Measurements from ENCODE around the gene ADORA2B. TPM values are rescaled to one million over a fixed set of nuclear protein-coding genes. Genes with fewer than 3 reads are reported as not detected.

Gene ADORA2B
- total and polyA plus RNA-seq, 2 experiments from 2014 or later: 3.3 to 7.9 TPM

DNA sequence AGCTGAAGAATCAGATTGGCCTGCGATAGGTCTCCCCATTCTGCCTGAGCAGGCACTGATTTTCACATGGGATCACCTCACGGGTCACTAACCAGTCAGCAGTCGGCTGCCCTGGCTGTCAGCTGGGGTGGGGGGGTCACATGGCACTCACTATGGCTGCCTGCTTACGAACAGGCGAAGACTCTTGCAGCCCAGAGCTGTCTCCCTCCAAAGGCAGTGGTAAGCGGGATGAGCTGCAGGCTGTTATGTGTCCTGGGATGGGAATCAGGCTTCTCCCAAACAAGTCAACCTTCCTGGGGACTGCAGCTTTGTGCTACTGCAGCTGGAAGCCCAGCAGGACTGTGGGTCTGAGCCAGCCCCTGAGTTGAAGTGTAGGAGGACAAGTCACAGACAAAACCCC lies 29.0 kb upstream of the ADORA2B start:
- Mint-ChIP-seq H3K4me3 (no peak overlapping the region), H3K27ac (no peak overlapping the region), H3K4me1 (no peaks in the 10 kb centered on the region; the same call in 2 of the 3 replicates), H3K36me3 (ENCODE audit: low read depth) (no peaks in the 10 kb centered on the region; the same call in 2 of the 3 replicates), H3K27me3 (ENCODE audit: insufficient read depth, low read depth, poor library complexity) (peaks cover 18% of the 10 kb centered on the region), H3K9me3 (0 out of 3 replicates have a peak, but pooled peaks cover 3% of the 10 kb centered on the region)
- Histone ChIP-seq H3K36me3 (ENCODE audit: insufficient read depth) (no peaks in the 10 kb centered on the region), H3K27me3 (ENCODE audit: insufficient read depth) (peaks cover 18% of the 10 kb centered on the region), H2AFZ (peak overlapping the region; percentile 14; the same call in 1 of the 2 replicates), H3K4me1 (ENCODE audit: insufficient read depth) (peaks cover 6% of the 10 kb centered on the region), H3K79me2 (replicated peaks; ENCODE audit: insufficient read depth) (no peaks in the 10 kb centered on the region), H3K27ac (ENCODE audit: low read depth) (no peak overlapping the region), H4K20me1 (replicated peaks; ENCODE audit: insufficient read depth) (no peaks in the 10 kb centered on the region), H3K4me3 (no peak overlapping the region), H3K9me2 (ENCODE audit: insufficient read depth) (no peaks in the 10 kb centered on the region), H3K4me2 (no peak overlapping the region), H3F3A (replicated peaks; ENCODE audit: low read depth) (no peaks in the 10 kb centered on the region)
- ATAC-seq (no peak), DNase-seq (ENCODE audit: low spot score) (no peak)
- TF ChIP-seq ZNF331 (CRISPR knock-in tag; IDR thresholded peaks at IDR 0.05; ENCODE audit: low read depth) (no peak), EZH2 (IDR thresholded peaks at IDR 0.05; ENCODE audit: low read depth, unreplicated experiment) (no peak), NANOG (IDR thresholded peaks at IDR 0.05; ENCODE audit: borderline replicate concordance) (no peak), ZNF114 (CRISPR knock-in tag; IDR thresholded peaks at IDR 0.05) (no peak)
- TF ChIP-seq, protein P1, sequence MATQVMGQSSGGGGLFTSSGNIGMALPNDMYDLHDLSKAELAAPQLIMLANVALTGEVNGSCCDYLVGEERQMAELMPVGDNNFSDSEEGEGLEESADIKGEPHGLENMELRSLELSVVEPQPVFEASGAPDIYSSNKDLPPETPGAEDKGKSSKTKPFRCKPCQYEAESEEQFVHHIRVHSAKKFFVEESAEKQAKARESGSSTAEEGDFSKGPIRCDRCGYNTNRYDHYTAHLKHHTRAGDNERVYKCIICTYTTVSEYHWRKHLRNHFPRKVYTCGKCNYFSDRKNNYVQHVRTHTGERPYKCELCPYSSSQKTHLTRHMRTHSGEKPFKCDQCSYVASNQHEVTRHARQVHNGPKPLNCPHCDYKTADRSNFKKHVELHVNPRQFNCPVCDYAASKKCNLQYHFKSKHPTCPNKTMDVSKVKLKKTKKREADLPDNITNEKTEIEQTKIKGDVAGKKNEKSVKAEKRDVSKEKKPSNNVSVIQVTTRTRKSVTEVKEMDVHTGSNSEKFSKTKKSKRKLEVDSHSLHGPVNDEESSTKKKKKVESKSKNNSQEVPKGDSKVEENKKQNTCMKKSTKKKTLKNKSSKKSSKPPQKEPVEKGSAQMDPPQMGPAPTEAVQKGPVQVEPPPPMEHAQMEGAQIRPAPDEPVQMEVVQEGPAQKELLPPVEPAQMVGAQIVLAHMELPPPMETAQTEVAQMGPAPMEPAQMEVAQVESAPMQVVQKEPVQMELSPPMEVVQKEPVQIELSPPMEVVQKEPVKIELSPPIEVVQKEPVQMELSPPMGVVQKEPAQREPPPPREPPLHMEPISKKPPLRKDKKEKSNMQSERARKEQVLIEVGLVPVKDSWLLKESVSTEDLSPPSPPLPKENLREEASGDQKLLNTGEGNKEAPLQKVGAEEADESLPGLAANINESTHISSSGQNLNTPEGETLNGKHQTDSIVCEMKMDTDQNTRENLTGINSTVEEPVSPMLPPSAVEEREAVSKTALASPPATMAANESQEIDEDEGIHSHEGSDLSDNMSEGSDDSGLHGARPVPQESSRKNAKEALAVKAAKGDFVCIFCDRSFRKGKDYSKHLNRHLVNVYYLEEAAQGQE (IDR thresholded peaks at IDR 0.05; ENCODE audit: unreplicated experiment): no peak
- TF ChIP-seq, protein P2, sequence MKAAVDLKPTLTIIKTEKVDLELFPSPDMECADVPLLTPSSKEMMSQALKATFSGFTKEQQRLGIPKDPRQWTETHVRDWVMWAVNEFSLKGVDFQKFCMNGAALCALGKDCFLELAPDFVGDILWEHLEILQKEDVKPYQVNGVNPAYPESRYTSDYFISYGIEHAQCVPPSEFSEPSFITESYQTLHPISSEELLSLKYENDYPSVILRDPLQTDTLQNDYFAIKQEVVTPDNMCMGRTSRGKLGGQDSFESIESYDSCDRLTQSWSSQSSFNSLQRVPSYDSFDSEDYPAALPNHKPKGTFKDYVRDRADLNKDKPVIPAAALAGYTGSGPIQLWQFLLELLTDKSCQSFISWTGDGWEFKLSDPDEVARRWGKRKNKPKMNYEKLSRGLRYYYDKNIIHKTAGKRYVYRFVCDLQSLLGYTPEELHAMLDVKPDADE (IDR thresholded peaks at IDR 0.05): no peak

DNA sequence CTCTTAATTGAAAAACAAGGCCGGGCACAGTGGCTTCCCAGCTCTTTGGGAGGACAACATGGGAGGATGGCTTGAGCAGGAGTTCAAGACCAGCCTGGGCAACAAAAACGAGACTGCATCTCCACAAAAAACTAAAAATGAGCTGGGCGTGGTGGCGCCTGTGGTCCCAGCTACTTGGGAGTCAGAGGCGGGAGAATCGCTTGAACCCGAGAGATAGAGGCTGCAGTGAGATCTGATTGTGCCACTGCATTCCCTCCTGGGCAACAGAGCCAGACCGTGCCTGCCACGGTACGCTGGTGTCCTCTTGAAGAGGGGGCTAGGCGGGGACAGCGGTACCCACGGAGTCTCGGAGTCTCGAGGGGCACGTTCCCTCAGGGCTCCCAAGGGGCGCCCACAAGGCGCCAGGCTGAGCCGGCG lies 27.9 kb upstream of the ADORA2B start:
- Histone ChIP-seq H3K4me3 (peak overlapping the region; percentile 55), H4K20me1 (replicated peaks; ENCODE audit: insufficient read depth) (no peaks in the 10 kb centered on the region), H3K4me1 (ENCODE audit: insufficient read depth) (peaks cover 6% of the 10 kb centered on the region), H3K27ac (ENCODE audit: low read depth) (no peak overlapping the region), H3F3A (replicated peaks; ENCODE audit: low read depth) (no peaks in the 10 kb centered on the region), H3K27me3 (ENCODE audit: insufficient read depth) (peaks cover 18% of the 10 kb centered on the region), H3K9me2 (ENCODE audit: insufficient read depth) (no peaks in the 10 kb centered on the region), H3K4me2 (peak overlapping the region; percentile 82), H3K79me2 (replicated peaks; ENCODE audit: insufficient read depth) (no peaks in the 10 kb centered on the region), H3K36me3 (ENCODE audit: insufficient read depth) (no peaks in the 10 kb centered on the region), H2AFZ (peak overlapping the region; percentile 99; the same call in 1 of the 2 replicates)
- H3K4me3 Mint-ChIP-seq: peak overlapping the region; percentile 24; the same call in 2 of the 3 replicates
- H3K27ac Mint-ChIP-seq: no peak overlapping the region
- DNase-seq (ENCODE audit: low spot score): no peak
- TF ChIP-seq, protein P3, sequence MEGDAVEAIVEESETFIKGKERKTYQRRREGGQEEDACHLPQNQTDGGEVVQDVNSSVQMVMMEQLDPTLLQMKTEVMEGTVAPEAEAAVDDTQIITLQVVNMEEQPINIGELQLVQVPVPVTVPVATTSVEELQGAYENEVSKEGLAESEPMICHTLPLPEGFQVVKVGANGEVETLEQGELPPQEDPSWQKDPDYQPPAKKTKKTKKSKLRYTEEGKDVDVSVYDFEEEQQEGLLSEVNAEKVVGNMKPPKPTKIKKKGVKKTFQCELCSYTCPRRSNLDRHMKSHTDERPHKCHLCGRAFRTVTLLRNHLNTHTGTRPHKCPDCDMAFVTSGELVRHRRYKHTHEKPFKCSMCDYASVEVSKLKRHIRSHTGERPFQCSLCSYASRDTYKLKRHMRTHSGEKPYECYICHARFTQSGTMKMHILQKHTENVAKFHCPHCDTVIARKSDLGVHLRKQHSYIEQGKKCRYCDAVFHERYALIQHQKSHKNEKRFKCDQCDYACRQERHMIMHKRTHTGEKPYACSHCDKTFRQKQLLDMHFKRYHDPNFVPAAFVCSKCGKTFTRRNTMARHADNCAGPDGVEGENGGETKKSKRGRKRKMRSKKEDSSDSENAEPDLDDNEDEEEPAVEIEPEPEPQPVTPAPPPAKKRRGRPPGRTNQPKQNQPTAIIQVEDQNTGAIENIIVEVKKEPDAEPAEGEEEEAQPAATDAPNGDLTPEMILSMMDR (conservative IDR thresholded peaks at IDR 0.05; ENCODE audit: low read depth in 2 of 2): no peak
- TF ChIP-seq ZNF331 (CRISPR knock-in tag; IDR thresholded peaks at IDR 0.05; ENCODE audit: low read depth) (no peak), EZH2phosphoT487 (IDR thresholded peaks at IDR 0.05; ENCODE audit: unreplicated experiment) (no peak), POLR2AphosphoS5 (IDR thresholded peaks at IDR 0.05; ENCODE audit: low read depth) (no peak), STAT1 (IDR thresholded peaks at IDR 0.05; ENCODE audit: unreplicated experiment) (no peak), JUNB (IDR thresholded peaks at IDR 0.05; ENCODE audit: unreplicated experiment) (no peak), EZH2 (IDR thresholded peaks at IDR 0.05; ENCODE audit: low read depth, unreplicated experiment) (no peak)
- TF ChIP-seq, protein P2 (IDR thresholded peaks at IDR 0.05): no peak
- TF ChIP-seq, protein P1 (IDR thresholded peaks at IDR 0.05; ENCODE audit: unreplicated experiment): no peak
- H3K36me3 Mint-ChIP-seq (ENCODE audit: low read depth): no peaks in the 10 kb centered on the region; the same call in 2 of the 3 replicates
- no peak for ATAC-seq
- 0 out of 3 replicates have a peak, but pooled peaks cover 3% of the 10 kb centered on the region for H3K9me3 Mint-ChIP-seq
- H3K27me3 Mint-ChIP-seq (ENCODE audit: insufficient read depth, low read depth, poor library complexity): peaks cover 18% of the 10 kb centered on the region
- no peaks in the 10 kb centered on the region; the same call in 2 of the 3 replicates for H3K4me1 Mint-ChIP-seq
